Small intestine (tissue), 7 donors: Measurements from ENCODE around the gene STXBP1. TPM values are rescaled to one million over a fixed set of nuclear protein-coding genes. Genes with fewer than 3 reads are reported as not detected.

Experiments
- DNase-seq, 2 donors: peaks; one replicate each; pipeline versions ENCODE4 v3.0.0 to v3.0.0-alpha.2; 2013
- FAIRE-seq: peaks from 2 replicates; lab custom pipeline; 2012; peaks lifted over from hg19 to GRCh38; lab: Jason Lieb, UNC
- H3K27ac ChIP-seq, 3 donors: one replicate each; pipeline ENCODE4 v1.5.1; 2013; ENCODE audit warnings: low read length in 2 of 3, mild to moderate bottlenecking in 2 of 3, control low read depth in 1 of 3, inconsistent platforms in 1 of 3, low read depth in 1 of 3, moderate library complexity in 1 of 3
- H3K27me3 ChIP-seq, 3 donors: one replicate each; pipeline ENCODE4 v1.6.1; 2013; ENCODE audit warnings: low read length in 3 of 3, inconsistent platforms in 1 of 3; ENCODE audit not compliant: control insufficient read depth in 3 of 3, insufficient read depth in 3 of 3
- H3K36me3 ChIP-seq, 3 donors: one replicate each; pipeline ENCODE4 v1.6.1; 2013; ENCODE audit warnings: low read length in 3 of 3, inconsistent platforms in 1 of 3, low read depth in 1 of 3, mild to moderate bottlenecking in 1 of 3, moderate library complexity in 1 of 3; ENCODE audit not compliant: control insufficient read depth in 3 of 3, insufficient read depth in 2 of 3
- H3K4me1 ChIP-seq, 3 donors: one replicate each; pipeline ENCODE4 v1.6.1; 2013; ENCODE audit warnings: low read length in 2 of 3, inconsistent platforms in 1 of 3, low read depth in 1 of 3, mild to moderate bottlenecking in 1 of 3, moderate library complexity in 1 of 3; ENCODE audit not compliant: control insufficient read depth in 3 of 3, insufficient read depth in 2 of 3
- H3K4me3 ChIP-seq, 3 donors: one replicate each; pipeline ENCODE4 v1.5.1; 2013; ENCODE audit warnings: low read length in 3 of 3, control low read depth in 1 of 3, inconsistent platforms in 1 of 3, low read depth in 1 of 3, mild to moderate bottlenecking in 1 of 3, moderate library complexity in 1 of 3
- H3K9me3 ChIP-seq, 2 donors: one replicate each; pipeline ENCODE4 v1.6.1; 2013; ENCODE audit warnings: low read depth in 1 of 2, low read length in 1 of 2; ENCODE audit not compliant: control insufficient read depth in 2 of 2, insufficient read depth in 1 of 2
- WGBS, 3 donors: extraction: QIAGEN DNeasy Blood & Tissue Kit; methylation state at CpG; one replicate each; pipeline ENCODE4 v1.1.7; 2013; 5-methylcytosine and 5-hydroxymethylcytosine counted together
- polyA plus RNA-seq, 4 donors: library from polyadenylated mRNA; stranded (reverse) in 3 of 4; unstranded in 1 of 4; fragments of 200-250 nt in 3 of 4; fragments of 120-200 nt in 1 of 4; gene quantifications; one replicate each; pipeline versions ENCODE4 v1.2.1 to v1.2.3, GENCODE V29; 2013
- donor health status: healthy with polysubstance abuse.
- donor health status: control.
- donor health status: control.
- donor health status: Bipolar disorder and iron deficiency.
- donor health status: healthy.

Gene STXBP1
- polyA plus RNA-seq, 4 donors = 0.89 to 16.4 (median 8.1) TPM

DNA sequence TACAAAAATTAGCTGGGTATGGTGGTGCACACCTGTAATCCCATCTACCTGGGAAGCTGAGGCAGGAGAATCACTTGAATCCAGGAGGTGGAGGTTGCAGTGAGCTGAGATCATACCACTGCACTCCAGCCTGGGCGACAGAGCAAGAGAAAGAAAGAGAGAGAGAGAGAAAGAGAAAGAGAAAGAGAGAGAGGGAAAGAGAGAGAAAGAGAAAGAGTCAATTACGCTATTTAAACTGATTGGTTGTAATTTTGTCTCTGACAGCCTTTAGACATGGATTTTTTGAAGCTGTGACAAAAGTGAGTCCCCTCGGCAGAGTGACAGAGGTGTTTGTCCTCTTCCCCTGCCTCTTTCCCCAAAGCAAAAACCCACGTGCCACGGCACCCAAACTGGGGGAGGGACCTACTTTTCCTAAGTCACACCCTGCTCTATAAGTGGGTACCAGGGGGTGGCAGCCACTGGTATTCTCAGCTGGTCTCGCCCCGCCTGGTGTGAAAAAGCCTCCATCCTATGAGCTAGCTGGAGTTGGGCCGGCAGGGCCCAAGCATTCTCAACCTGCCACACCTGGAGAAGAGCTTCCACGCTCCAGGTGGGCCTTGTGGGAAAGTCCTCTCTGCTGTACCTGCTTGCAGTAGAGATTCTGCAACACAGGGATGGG is 91.3 kb downstream of the STXBP1 start:
- Histone ChIP-seq H3K27me3 (no peaks in the 10 kb centered on the region), H3K27ac (no peak overlapping the region), H3K4me3 (no peak overlapping the region), H3K9me3 (no peaks in the 10 kb centered on the region), H3K4me1 (peaks cover 0 to 3% (median 0%) of the 10 kb centered on the region in 3 donors), H3K36me3 (no peaks in the 10 kb centered on the region)
- WGBS, 3 donors = 68 to 77% (median 75%) methylated on average over 9 of the region's 9 CpGs
- DNase-seq (no peak), FAIRE-seq (no peak)

DNA sequence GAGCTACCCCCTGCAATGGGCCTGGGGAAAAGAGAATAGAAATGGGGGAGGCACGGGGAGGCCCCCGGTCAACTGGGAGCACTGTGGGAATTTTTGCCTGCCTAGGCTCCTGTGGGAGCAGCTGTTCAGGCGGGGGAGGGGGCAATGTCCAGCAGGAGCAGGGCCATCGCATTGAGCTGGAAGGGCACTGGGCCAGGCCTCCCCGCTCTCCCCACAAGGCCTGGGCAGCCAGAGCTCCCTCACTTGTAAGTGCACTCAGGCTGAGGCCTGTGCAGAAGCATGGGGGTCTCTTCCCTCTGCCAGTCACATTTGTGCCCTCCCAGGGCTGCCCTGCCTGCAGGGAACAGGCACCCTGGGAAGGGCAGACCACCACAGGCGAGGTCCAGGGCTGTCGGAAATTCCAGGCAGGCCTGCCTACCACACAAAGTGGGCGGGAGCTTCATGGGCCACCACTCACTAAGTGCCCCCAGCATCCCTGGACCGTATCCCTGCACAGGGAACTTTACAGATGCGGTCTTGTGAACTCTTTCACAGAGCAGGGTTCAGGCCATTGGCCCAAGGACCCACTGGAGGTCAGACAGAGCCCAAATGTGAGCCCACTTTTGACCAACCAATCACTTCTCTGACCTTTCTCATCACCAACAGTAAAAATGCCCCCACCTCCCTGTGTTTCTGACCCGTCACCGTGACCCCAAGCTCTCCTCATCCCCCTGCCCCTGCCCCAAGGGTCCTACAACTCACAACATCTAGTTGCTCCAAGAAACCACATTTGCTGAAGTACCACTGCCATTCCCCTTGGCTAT is 93.7 kb downstream of the STXBP1 start:
- DNase-seq = no peak
- Histone ChIP-seq H3K4me1 (no peaks in the 10 kb centered on the region), H3K9me3 (no peaks in the 10 kb centered on the region), H3K27ac (no peak overlapping the region), H3K36me3 (peaks cover 0 to 2% (median 0%) of the 10 kb centered on the region in 3 donors), H3K27me3 (no peaks in the 10 kb centered on the region), H3K4me3 (no peak overlapping the region)
- 80 to 84% (median 84%) methylated on average over 11 to 12 of the region's 12 CpGs for WGBS, 3 donors
- FAIRE-seq = no peak

DNA sequence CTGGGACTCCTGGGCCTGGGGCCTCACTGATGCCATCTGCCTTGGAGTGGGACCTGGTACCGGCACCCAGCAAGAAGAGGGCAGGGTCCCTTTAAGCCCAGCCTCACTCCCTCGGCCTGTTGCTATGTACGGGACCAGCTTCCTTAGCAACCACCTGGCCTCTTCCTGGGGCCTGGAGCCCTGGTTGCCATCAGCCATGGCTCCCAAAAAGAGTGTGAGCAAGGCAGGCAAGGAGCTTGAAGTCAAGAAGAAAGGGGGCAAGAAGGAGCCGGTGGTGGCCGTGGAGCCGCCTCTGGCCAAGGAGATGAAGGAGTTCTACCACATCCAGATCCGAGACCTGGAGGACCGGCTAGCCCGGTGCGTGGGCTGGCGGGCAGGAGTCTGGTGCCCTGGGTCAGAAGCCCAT is 94.8 kb downstream of the STXBP1 start, which contains the start of gene CFAP157:
Gene CFAP157, plus strand, starts transcription at position 153 of the 406 bp plus-strand sequence. Its CDS starts 44 bp downstream, at position 197.
- 61 to 69% (median 66%) methylated on average over 10 to 11 of the region's 11 CpGs for WGBS, 3 donors
- DNase-seq = peak; percentile 25 to 40
- Histone ChIP-seq H3K36me3 (peaks cover 0 to 5% (median 0%) of the 10 kb centered on the region in 3 donors), H3K27me3 (no peaks in the 10 kb centered on the region), H3K4me3 (no peak within 1 kb of the TSS), H3K9me3 (no peaks in the 10 kb centered on the region), H3K4me1 (no peaks in the 10 kb centered on the region), H3K27ac (no peak within 1 kb of the TSS)
- no peak for FAIRE-seq

DNA sequence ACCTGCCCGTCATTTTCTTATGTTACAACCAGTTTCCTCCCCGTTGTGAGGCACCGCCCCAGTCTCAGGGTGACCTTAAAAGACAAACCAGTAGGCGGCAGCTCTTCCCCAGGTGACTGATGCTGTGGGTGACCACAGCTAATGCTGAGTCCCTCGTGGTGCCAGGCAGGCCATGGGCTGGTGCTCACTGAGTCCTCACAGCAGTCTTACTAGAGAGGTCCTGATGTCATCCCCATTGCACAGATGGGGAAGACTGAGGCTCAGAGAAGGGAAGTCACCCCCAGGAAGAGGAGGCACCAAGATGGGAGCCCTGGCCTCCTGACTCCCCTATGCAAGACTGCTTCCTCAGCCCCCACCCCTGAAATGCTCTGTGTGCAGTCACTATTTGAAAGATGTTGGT is 95.7 kb downstream of the STXBP1 start:
- H3K4me1 ChIP-seq = no peaks in the 10 kb centered on the region
- no peak overlapping the region for H3K27ac ChIP-seq
- H3K9me3 ChIP-seq = no peaks in the 10 kb centered on the region
- WGBS, 3 donors = 15 to 39% (median 28%) methylated on average over 5 of the region's 5 CpGs
- no peak overlapping the region for H3K4me3 ChIP-seq
- FAIRE-seq (no peak), DNase-seq (peak in 1 of 2 donors; percentile 16)
- peaks cover 0 to 9% (median 0%) of the 10 kb centered on the region in 3 donors for H3K36me3 ChIP-seq
- H3K27me3 ChIP-seq = no peaks in the 10 kb centered on the region

DNA sequence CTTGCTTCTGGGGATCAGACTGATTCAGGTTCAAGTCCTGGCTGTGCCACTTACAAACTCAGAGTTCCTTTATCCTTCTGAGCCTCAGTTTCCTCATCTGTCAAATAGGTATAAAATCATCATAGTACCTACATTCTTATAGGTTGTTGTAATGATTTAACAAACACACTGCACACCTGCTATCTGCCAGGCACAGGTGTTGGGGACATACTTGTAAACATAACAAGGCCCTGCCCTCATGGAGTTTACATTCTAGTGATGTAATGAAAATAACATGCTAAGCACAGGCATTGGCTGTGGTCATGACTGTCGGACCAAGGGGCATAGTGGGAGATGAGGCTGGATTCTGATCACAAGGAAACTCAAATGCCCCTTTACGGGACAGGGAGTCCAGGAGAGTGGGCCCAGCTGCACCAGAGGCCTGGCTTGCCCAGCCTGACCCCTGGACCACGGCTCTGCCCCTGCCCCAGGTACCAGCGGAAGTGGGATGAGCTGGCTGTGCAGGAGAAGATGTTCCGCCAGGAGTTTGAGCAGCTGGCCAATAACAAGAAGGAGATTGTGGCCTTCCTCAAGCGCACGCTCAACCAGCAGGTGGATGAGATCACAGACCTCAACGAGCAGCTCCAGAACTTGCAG is 97.0 kb downstream of the STXBP1 start:
- DNase-seq (no peak), FAIRE-seq (no peak)

DNA sequence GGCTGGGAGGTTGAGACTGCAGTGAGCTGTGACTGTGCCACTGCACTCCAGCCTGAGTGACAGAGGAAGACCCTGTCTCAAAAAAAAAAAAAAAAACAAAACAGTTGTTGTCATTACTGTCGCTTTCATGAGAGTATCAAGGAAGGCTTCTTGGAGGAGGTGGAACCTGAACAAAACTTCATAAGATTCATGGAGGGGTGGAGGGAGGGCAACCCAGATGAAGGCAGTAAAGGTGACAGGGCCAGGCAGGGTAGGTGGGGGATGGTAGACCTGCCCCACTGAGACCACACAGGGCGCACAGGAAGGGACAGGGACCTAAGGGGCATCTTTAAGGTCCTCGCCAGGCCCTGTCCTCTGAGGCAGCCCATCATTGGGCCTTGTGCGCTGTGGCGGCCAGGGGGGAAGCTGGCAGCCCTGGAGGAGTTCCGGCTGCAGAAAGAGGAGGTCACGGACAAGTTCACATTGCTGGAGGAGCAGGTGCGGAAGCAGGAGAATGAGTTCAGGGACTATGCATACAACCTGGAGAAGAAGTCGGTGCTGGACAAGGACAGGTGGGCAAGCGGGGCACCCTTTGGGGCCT is 98.2 kb downstream of the STXBP1 start:
- Histone ChIP-seq H3K36me3 (peaks cover 0 to 12% (median 0%) of the 10 kb centered on the region in 3 donors), H3K27ac (no peak overlapping the region), H3K9me3 (no peaks in the 10 kb centered on the region), H3K4me3 (no peak overlapping the region), H3K27me3 (no peaks in the 10 kb centered on the region), H3K4me1 (peaks cover 0 to 4% (median 0%) of the 10 kb centered on the region in 3 donors)
- DNase-seq = no peak
- FAIRE-seq = no peak
- WGBS, 3 donors = 92 to 94% (median 94%) methylated on average over 10 of the region's 10 CpGs

More for the DNA sequence above, 97.0 kb downstream of the STXBP1 start:
- H3K4me1 ChIP-seq = no peaks in the 10 kb centered on the region
- no peaks in the 10 kb centered on the region for H3K9me3 ChIP-seq
- H3K27ac ChIP-seq = no peak overlapping the region
- no peaks in the 10 kb centered on the region for H3K27me3 ChIP-seq
- no peak overlapping the region for H3K4me3 ChIP-seq
- 85 to 91% (median 91%) methylated on average over 8 of the region's 8 CpGs for WGBS, 3 donors
- peaks cover 0 to 12% (median 0%) of the 10 kb centered on the region in 3 donors for H3K36me3 ChIP-seq

DNA sequence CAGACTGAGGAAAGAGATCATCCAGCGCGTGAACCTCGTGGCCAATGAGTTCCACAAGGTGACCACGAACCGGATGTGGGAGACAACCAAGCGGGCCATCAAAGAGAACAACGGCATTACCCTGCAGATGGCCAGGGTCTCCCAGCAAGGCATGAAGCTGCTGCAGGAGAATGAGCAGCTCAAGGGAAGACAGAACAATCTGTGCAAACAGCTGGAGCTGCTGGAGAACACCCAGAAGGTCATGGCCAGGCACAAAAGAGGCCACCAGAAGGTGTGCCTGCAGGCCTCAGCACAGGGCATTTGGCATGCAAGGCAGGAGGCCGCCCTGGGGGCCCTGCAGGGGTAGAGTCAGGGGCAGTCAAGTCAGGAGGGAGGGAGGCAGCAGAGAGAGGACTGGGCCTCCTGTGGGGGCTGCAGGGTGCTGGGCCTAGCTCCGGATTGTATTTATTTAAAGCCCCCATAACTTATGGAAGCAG is 99.2 kb downstream of the STXBP1 start:
- H3K27me3 ChIP-seq = no peaks in the 10 kb centered on the region
- FAIRE-seq = no peak
- no peak overlapping the region for H3K27ac ChIP-seq
- H3K4me3 ChIP-seq = no peak overlapping the region
- peaks cover 0 to 8% (median 0%) of the 10 kb centered on the region in 3 donors for H3K4me1 ChIP-seq
- H3K9me3 ChIP-seq = no peaks in the 10 kb centered on the region
- no peak for DNase-seq
- WGBS, 3 donors = 66 to 84% (median 67%) methylated on average over 9 of the region's 9 CpGs
- peaks cover 0 to 12% (median 0%) of the 10 kb centered on the region in 3 donors for H3K36me3 ChIP-seq

DNA sequence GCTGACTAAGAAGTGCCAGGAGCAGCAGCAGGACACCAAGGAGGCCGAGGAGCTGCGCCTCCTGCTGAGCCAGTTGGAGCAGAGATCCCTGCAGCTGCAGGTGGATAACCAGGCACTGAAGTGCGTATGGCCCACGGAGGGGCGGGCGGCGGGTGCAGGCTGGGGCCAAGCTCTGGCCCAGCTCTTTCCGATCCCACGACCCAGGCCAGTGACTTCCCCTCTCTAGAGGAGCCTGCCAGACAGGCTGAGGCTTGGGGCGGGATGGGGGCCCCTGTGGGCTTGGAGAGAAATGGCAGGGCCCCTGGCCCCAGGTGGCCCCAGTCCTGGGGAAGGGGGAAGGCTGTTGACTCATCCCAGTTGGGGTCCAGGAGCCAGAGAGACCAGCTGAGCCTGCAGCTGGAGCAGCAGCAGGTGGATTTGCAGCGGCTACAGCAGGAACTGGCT is 99.8 kb downstream of the STXBP1 start:
- no peak for DNase-seq
- no peaks in the 10 kb centered on the region for H3K27me3 ChIP-seq
- no peak overlapping the region for H3K4me3 ChIP-seq
- no peak for FAIRE-seq
- no peaks in the 10 kb centered on the region for H3K9me3 ChIP-seq
- H3K36me3 ChIP-seq = peaks cover 0 to 12% (median 0%) of the 10 kb centered on the region in 3 donors
- peaks cover 0 to 10% (median 0%) of the 10 kb centered on the region in 3 donors for H3K4me1 ChIP-seq
- WGBS, 3 donors = 81 to 89% (median 81%) methylated on average over 11 of the region's 11 CpGs
- H3K27ac ChIP-seq = no peak overlapping the region
